AG04449 (cell line): ENCODE measurements around the gene BCO2.
A peak's percentile ranks its signal among the peaks of the same experiment; 100 is the strongest.

ENCODE experiments used
- CTCF ChIA-PET: fragments of 350-600 bp; formaldehyde crosslinking; extraction: SDS; loops from one replicate; lab custom pipeline; 2021; ENCODE audit warnings: antibody characterized with exemption; lab: Yijun Ruan, JAX
- POLR2A ChIA-PET: fragments of 400-600, 350-600 bp; formaldehyde crosslinking; extraction: SDS; loops from one replicate; lab custom pipeline; 2020; ENCODE audit warnings: antibody characterized with exemption, inconsistent platforms; lab: Yijun Ruan, JAX
- DNase-seq: peaks from one replicate; pipeline ENCODE4 v3.0.0-alpha.2; 2010; ENCODE audit warnings: low read depth, low spot score
- H3K4me3 ChIP-seq: 2 replicates; pipeline ENCODE4 v1.5.1; 2011; ENCODE audit warnings: low read depth, mild to moderate bottlenecking, control low read depth, low read length
- TF ChIP-seq, protein P1 (sequence below): IDR thresholded peaks from one replicate; pipeline ENCODE4 v1.5.1; 2011; ENCODE audit warnings: mild to moderate bottlenecking, moderate library complexity, low read length, control low read depth, inconsistent platforms; ENCODE audit not compliant: insufficient read depth; ENCODE audit errors: missing control alignments

Gene BCO2

GRCh38 chr11:112143597-112143996 lies 31.7 kb upstream of the BCO2 start:
- CTCF ChIA-PET = interaction anchor here (1.5 to 1.7 kb wide), 2 partner anchors 10 to 13 kb away, joined by 5 read pairs; no protein-coding TSS in a partner anchor

DNA sequence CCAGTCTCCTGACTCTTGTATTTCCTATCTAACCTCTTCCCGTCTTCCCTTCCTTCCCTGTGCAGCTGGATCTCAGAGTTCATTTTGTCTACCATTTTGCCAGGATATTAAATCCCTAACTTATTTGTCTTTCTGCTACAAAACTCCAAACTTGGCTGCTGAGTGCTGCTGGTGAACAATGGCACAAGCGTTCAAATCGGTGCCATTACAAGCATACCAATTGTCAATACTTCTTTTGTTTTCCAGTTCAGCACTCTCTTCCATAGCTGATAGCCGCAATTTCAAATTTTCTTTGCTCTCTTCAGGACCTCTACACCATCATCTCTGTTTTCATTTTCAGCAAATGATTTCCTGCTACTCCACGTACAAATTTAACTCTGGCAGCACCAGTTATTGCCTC lies 24.8 kb upstream of the BCO2 start:
- CTCF ChIA-PET = interaction anchor here (0.5 to 2.2 kb wide), 4 partner anchors 25 to 38 kb away, joined by 3 to 8 read pairs (median 6); partner anchors contain the start of gene BCO2
- TF ChIP-seq, protein P1, sequence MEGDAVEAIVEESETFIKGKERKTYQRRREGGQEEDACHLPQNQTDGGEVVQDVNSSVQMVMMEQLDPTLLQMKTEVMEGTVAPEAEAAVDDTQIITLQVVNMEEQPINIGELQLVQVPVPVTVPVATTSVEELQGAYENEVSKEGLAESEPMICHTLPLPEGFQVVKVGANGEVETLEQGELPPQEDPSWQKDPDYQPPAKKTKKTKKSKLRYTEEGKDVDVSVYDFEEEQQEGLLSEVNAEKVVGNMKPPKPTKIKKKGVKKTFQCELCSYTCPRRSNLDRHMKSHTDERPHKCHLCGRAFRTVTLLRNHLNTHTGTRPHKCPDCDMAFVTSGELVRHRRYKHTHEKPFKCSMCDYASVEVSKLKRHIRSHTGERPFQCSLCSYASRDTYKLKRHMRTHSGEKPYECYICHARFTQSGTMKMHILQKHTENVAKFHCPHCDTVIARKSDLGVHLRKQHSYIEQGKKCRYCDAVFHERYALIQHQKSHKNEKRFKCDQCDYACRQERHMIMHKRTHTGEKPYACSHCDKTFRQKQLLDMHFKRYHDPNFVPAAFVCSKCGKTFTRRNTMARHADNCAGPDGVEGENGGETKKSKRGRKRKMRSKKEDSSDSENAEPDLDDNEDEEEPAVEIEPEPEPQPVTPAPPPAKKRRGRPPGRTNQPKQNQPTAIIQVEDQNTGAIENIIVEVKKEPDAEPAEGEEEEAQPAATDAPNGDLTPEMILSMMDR = no peak
- DNase-seq = no peak
- no peak overlapping the region for H3K4me3 ChIP-seq
- POLR2A ChIA-PET = no interaction called here

More at GRCh38 chr11:112143597-112143996, 31.7 kb upstream of the BCO2 start:
- TF ChIP-seq, protein P1 = no peak
- DNase-seq = no peak
- POLR2A ChIA-PET = no interaction called here
- H3K4me3 ChIP-seq = no peak overlapping the region

DNA sequence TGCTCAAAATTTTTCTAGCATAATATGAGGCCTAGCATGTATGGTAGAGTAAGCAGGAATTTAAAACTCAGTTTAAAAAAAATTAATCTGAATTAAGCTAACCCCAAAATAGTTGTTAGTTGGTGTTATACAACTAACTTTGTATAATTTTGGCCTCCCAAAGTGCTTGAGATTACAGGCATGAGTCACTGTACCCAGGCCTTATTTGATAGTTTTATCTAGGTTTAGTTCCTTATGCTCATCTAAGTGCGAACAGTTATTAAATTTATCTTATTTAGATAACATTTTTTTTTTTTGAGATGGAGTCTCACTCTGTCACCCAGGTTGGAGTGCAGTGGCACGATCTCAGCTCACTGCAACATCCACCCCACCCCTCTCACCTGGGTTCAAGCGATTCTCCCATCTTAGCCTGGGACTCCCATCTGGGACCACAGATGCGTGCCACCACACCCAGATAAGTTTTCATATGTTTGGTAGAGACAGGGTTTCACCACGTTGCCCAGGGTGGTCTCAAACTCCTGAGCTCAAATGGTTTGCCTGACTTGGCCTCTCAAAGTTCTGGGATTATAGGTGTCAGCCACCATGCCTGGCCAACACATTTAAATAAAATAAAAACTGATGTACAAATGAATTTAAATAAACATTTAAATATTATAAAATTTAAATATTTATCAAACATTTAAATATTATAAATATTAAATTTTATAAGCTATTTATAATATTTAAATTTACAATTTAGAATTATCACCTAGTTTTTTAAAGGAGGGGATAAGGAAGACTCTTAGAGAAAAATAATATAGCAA lies 19.0 kb upstream of the BCO2 start:
- DNase-seq = no peak
- ChIA-PET CTCF (interaction anchor here (1.0 to 1.8 kb wide), 8 partner anchors 9 to 47 kb away, joined by 3 to 6 read pairs (median 4); partner anchors contain the start of gene BCO2), POLR2A (no interaction called here)
- TF ChIP-seq, protein P1 = no peak
- H3K4me3 ChIP-seq = no peak overlapping the region

GRCh38 chr11:112156956-112157766 lies 18.2 kb upstream of the BCO2 start:
- POLR2A ChIA-PET = interaction anchor here (0.7 to 1.1 kb wide), 2 partner anchors 15 to 37 kb away, joined by 3 to 5 read pairs; no protein-coding TSS in a partner anchor
- TF ChIP-seq, protein P1 = no peak
- no peak overlapping the region for H3K4me3 ChIP-seq
- CTCF ChIA-PET = interaction anchor here (1.0 to 1.8 kb wide), 8 partner anchors 9 to 48 kb away, joined by 3 to 6 read pairs (median 4); partner anchors contain the start of gene BCO2
- DNase-seq = peak; percentile 97

- DNase-seq = no peak
- TF ChIP-seq, protein P1 = no peak
- ChIA-PET POLR2A (no interaction called here), CTCF (interaction anchor here (1.0 to 1.5 kb wide), 4 partner anchors 16 to 121 kb away, joined by 3 to 4 read pairs (median 4); partner anchors contain the start of gene BCO2)
- H3K4me3 ChIP-seq = no peak overlapping the region
Measured at GRCh38 chr11:112159098-112160065, 15.9 kb upstream of the BCO2 start.
